Nucleus accumbens (tissue), 56 donors: Measurements from ENCODE around the gene DPM2.

ENCODE experiments used
- DNase-seq, 56 donors: peaks; one replicate each; lab custom pipeline; 2025; lab: John Stamatoyannopoulos, UW

Gene DPM2

DNA sequence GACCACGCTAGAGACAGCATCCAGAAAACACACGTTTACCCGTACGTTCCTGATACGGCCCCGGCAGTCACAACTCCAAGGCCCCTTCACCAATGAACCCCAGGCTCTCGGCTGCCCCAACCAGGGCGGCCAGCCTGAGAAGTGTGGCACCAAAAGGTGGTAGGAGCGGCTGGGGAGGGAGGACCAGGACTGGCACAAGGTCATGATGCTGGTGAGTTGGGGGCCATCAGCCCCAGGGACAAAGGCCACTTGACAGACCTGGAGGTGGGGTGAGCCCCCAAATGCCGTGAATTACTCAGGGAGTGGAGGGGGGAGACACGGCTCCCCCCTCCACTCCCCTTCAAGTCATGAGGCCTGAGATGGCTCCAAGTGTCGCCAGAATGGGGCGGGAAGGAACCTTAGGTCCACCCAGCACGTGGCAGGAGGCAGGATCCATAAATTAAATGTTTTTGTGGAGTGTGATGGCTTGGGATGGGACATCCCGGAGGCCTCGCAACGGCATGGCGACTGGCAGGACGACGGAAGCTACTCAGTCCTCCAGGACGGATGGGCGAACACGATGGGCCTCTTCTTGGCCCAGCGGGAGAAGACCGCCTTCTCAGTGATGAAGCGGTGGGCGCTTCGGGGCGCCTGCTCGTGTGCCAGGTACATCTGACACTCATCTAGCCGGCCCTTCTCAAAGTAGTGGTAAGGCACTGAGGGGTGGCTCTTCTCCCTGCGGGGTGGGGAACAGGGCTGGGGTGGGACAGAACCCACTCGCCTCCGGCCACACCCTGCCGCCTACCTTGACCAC is 29.6 kb downstream of the DPM2 start:
- DNase-seq: no peak

GRCh38 chr9:127905788-127906191 is 31.9 kb downstream of the DPM2 start:
- peak in 24 of 56 donors; percentile 18 to 65 (median 42) for DNase-seq

GRCh38 chr9:127905004-127905728 is 32.5 kb downstream of the DPM2 start:
- no peak for DNase-seq

DNA sequence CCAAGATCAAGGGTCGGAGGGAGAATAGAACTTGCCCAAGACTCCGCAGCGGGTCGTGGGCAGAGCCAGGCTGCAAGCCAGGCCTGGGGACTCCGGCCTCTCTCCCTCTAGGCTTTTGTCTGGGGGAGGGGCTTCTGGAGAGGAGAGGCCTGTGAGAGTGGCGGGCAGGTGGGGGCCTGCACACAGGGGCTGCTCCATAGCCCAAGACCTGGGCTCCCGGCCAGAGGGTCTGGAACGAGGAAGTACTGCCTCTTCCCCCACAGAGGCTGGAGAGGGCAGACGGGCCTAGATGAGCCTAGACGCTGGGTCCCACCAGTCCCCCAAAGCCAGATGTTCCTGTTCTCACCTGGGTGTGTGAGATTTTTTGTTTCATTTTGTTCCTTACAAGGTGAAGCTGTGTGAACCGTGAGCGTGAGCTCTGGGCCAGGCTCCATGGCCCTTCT is 33.1 kb downstream of the DPM2 start:
- peak in 6 of 56 donors; percentile 15 to 51 (median 26) for DNase-seq

- DNase-seq: no peak
Measured at GRCh38 chr9:127903557-127904475, 33.8 kb downstream of the DPM2 start.

GRCh38 chr9:127899128-127899943 is 38.3 kb downstream of the DPM2 start, which contains the start of gene ST6GALNAC6:
Gene ST6GALNAC6 (minus strand): TSS chr9:127899603. CDS start chr9:127897981, 1,622 bp downstream.
- DNase-seq: peak in 42 of 56 donors; percentile 22 to 85 (median 52)

GRCh38 chr9:127898433-127899127 is 39.1 kb downstream of the DPM2 start:
- peak in 17 of 56 donors; percentile 20 to 71 (median 45) for DNase-seq

GRCh38 chr9:127897193-127897692 is 40.4 kb downstream of the DPM2 start:
- peak in 50 of 56 donors; percentile 27 to 82 (median 69) for DNase-seq

GRCh38 chr9:127896395-127897192 is 41.1 kb downstream of the DPM2 start:
- DNase-seq: no peak

DNA sequence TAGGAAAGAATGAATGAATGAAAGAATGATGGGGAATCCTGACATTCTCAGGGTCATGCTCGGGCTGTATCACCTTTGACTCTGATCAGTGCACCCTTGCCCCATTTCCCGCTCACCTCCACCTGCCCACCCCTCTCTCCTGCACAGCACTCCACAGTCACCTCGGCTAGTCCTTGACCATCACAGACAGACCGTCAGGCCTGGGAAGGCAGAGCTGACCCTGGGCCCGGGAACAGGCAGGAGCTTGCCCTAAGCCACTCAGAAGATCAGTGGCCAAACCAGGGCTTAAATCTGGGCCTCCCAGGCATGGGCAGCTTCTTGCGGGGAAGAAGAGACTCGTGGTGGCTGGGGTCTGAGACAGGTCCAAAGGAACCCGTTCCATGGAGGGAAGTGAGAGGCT is 41.8 kb downstream of the DPM2 start:
- DNase-seq: no peak

GRCh38 chr9:127893392-127893791 is 44.3 kb downstream of the DPM2 start:
- no peak for DNase-seq

DNA sequence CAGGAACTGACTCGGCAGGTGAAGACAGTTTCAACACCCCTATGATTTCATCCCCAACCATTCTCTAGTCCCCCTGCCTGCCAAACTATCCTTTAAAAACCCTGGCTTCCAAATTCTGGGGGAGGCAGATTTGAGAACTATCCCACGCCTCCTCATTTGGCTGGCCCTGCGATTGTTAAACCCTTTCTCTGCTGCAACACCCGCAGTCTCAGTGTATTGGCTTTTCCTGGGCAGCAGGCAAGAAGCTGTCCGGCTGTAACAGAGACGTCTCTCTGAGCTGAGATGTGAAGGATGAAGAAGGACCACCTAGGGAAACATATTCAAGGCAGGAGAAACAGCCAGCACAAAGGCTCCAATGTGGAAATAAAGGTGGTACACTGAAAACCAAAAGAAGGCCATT is 44.8 kb downstream of the DPM2 start:
- no peak for DNase-seq

DNA sequence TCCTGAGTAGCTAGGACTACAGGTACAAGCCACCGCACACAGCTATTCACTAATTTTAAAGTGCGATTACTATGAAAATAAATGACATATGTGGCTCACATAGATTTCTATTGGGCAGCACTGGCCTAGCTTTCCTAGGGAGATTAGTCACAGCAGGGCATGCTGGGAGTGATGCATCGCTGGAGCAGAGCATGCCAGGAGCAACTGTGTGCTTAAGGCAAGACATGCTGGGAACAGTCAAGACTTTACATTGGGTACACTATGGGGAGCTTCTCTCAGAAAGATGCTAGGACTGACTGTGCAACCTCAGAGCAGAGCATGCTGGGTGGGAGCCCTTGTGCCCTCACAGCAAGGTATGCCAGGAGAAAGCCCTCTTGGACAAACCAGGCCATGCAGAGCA is 47.6 kb downstream of the DPM2 start:
- no peak for DNase-seq

DNA sequence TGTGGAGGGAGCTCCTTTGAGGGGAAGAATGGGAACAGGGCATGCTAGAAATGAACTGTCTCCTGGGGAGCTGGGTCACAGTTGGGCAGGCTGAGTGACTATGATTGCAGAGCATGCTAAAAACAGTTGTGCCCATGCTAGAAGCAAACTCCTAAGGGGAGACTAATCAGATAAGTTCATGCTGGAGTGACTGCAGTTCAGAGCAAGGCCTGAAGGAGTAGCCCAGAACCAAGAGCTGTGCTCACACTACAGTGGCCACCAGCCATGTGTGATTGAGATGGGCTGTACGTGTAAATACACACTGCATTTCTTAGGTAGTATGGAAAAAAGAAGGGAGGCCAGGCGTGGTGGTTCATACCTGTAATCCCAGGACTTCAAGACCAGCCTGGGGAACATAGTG is 49.9 kb downstream of the DPM2 start:
- no peak for DNase-seq

- DNase-seq: no peak
Measured at GRCh38 chr9:127886401-127886972, 51.2 kb downstream of the DPM2 start.

DNA sequence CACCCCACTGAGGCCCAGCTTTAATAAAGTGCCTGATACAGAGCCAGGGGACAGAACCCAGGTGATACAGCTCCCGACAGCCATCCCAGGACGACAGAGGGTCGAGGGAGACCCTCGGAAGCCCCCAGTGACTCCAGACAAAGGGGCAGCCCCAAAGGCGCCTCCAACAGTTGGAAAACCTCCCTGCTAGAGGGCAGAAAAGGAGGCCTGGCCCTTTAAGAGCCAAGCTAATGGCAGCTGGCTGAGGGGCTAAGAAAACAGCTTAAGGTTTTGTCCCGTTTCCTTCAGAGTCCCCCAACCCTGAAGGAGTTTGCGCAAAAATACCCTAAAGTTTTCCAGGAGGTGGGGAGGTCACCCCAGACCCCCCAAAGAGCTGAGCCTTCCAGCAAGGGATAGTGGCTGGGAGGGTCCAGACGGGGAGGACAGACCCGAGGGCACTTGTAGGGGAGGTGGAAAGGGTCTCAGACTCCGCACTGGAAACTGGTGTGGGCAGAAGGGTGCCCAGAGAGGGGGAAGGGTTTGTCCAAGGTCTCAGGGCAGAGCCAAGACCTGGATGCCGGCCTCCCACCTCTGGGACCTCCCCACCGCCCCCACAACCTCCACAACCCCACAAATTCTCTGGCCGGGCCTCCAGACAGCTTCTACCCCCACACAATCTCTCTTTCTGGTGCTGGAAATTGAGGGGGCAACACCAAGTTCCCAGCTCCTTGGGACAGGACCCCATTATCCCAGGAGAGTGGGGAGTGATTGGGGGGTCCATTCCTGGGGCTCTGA is 52.0 kb downstream of the DPM2 start:
- no peak for DNase-seq
